Nephron (organoid): ENCODE results near the gene TEX13B.

Source experiments
- H3K27ac Mint-ChIP-seq, 3 experiments: 2 replicates each; pipeline ENCODE4 v1.8.0; 2020; ENCODE audit warnings: mixed read lengths in 3 of 3, mild to moderate bottlenecking in 2 of 3, moderate library complexity in 1 of 3
- H3K27me3 Mint-ChIP-seq: 2 replicates; pipeline ENCODE4 v1.8.0; 2021; ENCODE audit warnings: low read depth, mild to moderate bottlenecking, moderate library complexity, mixed read lengths
- H3K36me3 Mint-ChIP-seq: 2 replicates; pipeline ENCODE4 v1.8.0; 2020; ENCODE audit warnings: low read depth, mixed read lengths
- H3K4me1 Mint-ChIP-seq: 2 replicates; pipeline ENCODE4 v1.8.0; 2020; ENCODE audit warnings: mixed read lengths
- H3K4me3 Mint-ChIP-seq, 3 experiments: 2 replicates each; pipeline ENCODE4 v1.8.0; 2020; ENCODE audit warnings: mild to moderate bottlenecking in 3 of 3, mixed read lengths in 3 of 3, moderate library complexity in 2 of 3
- H3K9me3 Mint-ChIP-seq: 2 replicates; pipeline ENCODE4 v1.8.0; 2020; ENCODE audit warnings: mixed read lengths
- TF ChIP-seq, protein P1 (sequence below), 3 experiments: fragments of 200-600 bp; sonication (generic); IDR thresholded peaks; one replicate each; pipeline ENCODE4 v1.5.0; 2021; ENCODE audit warnings: antibody characterized with exemption in 3 of 3; ENCODE audit not compliant: unreplicated experiment in 3 of 3

TEX13B gene

GRCh38 chrX:107935664-107936433, 46.3 kb downstream of the TEX13B start:
- Mint-ChIP-seq H3K9me3 (peaks cover 9% of the 10 kb centered on the region), H3K36me3 (no peaks in the 10 kb centered on the region), H3K4me3 (peak overlapping the region; percentile 60 to 72 (median 68)), H3K4me1 (no peaks in the 10 kb centered on the region), H3K27me3 (peaks cover 21% of the 10 kb centered on the region), H3K27ac (no peak overlapping the region)
- TF ChIP-seq, protein P1, sequence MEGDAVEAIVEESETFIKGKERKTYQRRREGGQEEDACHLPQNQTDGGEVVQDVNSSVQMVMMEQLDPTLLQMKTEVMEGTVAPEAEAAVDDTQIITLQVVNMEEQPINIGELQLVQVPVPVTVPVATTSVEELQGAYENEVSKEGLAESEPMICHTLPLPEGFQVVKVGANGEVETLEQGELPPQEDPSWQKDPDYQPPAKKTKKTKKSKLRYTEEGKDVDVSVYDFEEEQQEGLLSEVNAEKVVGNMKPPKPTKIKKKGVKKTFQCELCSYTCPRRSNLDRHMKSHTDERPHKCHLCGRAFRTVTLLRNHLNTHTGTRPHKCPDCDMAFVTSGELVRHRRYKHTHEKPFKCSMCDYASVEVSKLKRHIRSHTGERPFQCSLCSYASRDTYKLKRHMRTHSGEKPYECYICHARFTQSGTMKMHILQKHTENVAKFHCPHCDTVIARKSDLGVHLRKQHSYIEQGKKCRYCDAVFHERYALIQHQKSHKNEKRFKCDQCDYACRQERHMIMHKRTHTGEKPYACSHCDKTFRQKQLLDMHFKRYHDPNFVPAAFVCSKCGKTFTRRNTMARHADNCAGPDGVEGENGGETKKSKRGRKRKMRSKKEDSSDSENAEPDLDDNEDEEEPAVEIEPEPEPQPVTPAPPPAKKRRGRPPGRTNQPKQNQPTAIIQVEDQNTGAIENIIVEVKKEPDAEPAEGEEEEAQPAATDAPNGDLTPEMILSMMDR (IDR thresholded peaks at IDR 0.05; ENCODE audit: unreplicated experiment in 3 of 3), result no peak

DNA sequence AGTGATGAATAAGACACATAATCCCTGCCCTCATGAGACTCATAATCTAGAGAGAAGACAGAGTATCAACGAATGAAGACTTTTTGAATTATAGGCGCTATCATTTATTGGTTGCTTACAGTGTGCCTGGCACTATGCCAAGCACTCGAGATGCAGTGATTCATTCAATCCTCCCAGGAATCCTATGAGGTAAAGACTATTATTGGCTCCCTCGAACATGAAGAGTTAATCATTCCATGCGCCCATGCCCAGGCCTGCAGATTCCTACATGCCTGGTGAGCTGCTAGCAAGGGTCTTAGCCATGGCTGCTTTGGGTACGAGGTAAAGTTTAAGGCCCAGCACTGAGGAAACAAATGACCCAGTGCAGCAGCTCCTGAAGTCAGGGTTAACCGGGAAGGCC, 47.0 kb downstream of the TEX13B start:
- Mint-ChIP-seq H3K27me3 (peaks cover 21% of the 10 kb centered on the region), H3K4me3 (peak overlapping the region; percentile 60 to 72 (median 68)), H3K9me3 (peaks cover 9% of the 10 kb centered on the region), H3K4me1 (no peaks in the 10 kb centered on the region), H3K27ac (no peak overlapping the region), H3K36me3 (no peaks in the 10 kb centered on the region)
- TF ChIP-seq, protein P1 (IDR thresholded peaks at IDR 0.05; ENCODE audit: unreplicated experiment in 3 of 3), result no peak

GRCh38 chrX:107934262-107934661, 47.9 kb downstream of the TEX13B start:
- Mint-ChIP-seq H3K27ac (no peak overlapping the region), H3K9me3 (peaks cover 9% of the 10 kb centered on the region), H3K27me3 (peaks cover 21% of the 10 kb centered on the region), H3K36me3 (peaks cover under 1% of the 10 kb centered on the region), H3K4me3 (no peak overlapping the region), H3K4me1 (no peaks in the 10 kb centered on the region)
- TF ChIP-seq, protein P1 (IDR thresholded peaks at IDR 0.05; ENCODE audit: unreplicated experiment in 3 of 3), result no peak
